ENCODE results near the gene KRT6C.

The KRT6C gene

DNA sequence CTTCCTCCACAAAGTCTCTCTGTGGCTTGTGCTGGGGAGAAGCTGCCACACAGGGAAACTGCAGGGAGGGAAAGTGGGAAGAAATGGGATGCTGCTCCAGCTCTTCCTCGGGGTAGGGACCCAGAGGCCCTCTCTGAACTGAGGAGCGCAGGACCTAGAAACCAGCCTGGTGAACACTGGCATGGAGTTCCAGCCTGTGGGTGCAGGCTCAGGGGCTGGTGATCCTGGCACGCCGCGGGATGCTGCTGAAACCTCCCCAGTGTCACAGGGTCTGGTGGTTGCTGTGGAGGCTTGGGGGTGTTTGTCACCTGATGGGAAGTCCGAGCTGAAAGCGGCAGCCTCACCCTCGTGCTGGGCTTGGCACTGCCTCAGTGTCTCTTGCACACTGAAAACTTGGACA is 34.2 kb downstream of the KRT6C start:
- 80% methylated on average over 8 of the region's 8 CpGs for WGBS
- H3K27me3 ChIP-seq (ENCODE audit: insufficient read depth, low read length): no peaks in the 10 kb centered on the region
- peaks cover 24% of the 10 kb centered on the region for H3K4me1 ChIP-seq (ENCODE audit: insufficient read depth, low read length)

GRCh38 chr12:52438305-52439301 is 35.0 kb downstream of the KRT6C start:
- no peak overlapping the region for H3K4me3 ChIP-seq (ENCODE audit: low read length)
- H3K9me3 ChIP-seq (ENCODE audit: insufficient read depth, low read depth, low read length): no peaks in the 10 kb centered on the region
- H3K9ac ChIP-seq (ENCODE audit: low read depth, low read length): no peak overlapping the region
- H3K27ac ChIP-seq (ENCODE audit: low read depth, low read length): no peak overlapping the region
- peaks cover 24% of the 10 kb centered on the region for H3K4me1 ChIP-seq (ENCODE audit: insufficient read depth, low read length)
- H3K27me3 ChIP-seq (ENCODE audit: insufficient read depth, low read length): no peaks in the 10 kb centered on the region
- H3K36me3 ChIP-seq (ENCODE audit: insufficient read depth, low read length): no peaks in the 10 kb centered on the region
- WGBS: 94% methylated on average over 8 of the region's 8 CpGs

More for the DNA sequence above, 34.2 kb downstream of the KRT6C start:
- Histone ChIP-seq H3K27ac (ENCODE audit: low read depth, low read length) (no peak overlapping the region), H3K36me3 (ENCODE audit: insufficient read depth, low read length) (no peaks in the 10 kb centered on the region), H3K4me3 (ENCODE audit: low read length) (no peak overlapping the region), H3K9ac (ENCODE audit: low read depth, low read length) (no peak overlapping the region), H3K9me3 (ENCODE audit: insufficient read depth, low read depth, low read length) (no peaks in the 10 kb centered on the region)

- H3K27me3 ChIP-seq (ENCODE audit: insufficient read depth, low read length): no peaks in the 10 kb centered on the region
- H3K9me3 ChIP-seq (ENCODE audit: insufficient read depth, low read depth, low read length): no peaks in the 10 kb centered on the region
- no peak overlapping the region for H3K4me3 ChIP-seq (ENCODE audit: low read length)
- WGBS: 84% methylated on average over 9 of the region's 9 CpGs
- no peak overlapping the region for H3K27ac ChIP-seq (ENCODE audit: low read depth, low read length)
- peaks cover 17% of the 10 kb centered on the region for H3K4me1 ChIP-seq (ENCODE audit: insufficient read depth, low read length)
- no peaks in the 10 kb centered on the region for H3K36me3 ChIP-seq (ENCODE audit: insufficient read depth, low read length)
- H3K9ac ChIP-seq (ENCODE audit: low read depth, low read length): no peak overlapping the region
Observed at GRCh38 chr12:52437508-52437907, 36.1 kb downstream of the KRT6C start.

DNA sequence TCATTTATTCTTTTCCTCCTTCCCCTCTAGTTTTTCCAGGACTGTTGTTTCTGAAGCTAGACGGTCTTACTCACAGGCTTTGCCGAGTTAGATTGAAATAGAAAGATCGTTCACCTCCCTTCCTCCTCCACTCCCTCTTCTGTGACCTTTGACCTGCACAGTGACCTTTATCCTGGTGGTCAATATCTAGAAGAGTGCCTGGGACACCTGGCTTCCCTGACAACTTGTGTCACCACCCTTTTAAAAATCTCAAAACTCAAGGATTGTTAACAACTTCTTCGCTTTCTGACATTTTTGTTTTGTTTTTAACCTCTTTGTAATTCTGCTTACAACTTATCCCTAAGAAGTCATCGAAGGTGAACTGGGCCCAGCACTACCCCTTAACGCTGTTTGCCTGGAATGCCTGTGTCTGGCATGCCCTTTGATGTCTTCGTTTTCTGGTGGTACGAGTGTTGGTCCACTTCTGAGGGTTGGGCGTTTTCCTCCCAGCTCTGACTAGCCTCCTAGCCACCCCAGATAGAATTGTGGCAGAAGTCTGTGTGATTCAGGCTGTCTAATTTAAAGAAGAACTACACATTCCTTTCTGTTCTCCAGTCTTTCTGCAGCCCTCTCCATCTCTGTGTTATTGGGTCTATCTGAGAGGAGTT is 36.7 kb downstream of the KRT6C start:
- H3K27ac ChIP-seq (ENCODE audit: low read depth, low read length): no peak overlapping the region
- H3K9me3 ChIP-seq (ENCODE audit: insufficient read depth, low read depth, low read length): no peaks in the 10 kb centered on the region

GRCh38 chr12:52436000-52436827 is 37.4 kb downstream of the KRT6C start:
- 85% methylated on average over 9 of the region's 9 CpGs for WGBS
- no peak overlapping the region for H3K9ac ChIP-seq (ENCODE audit: low read depth, low read length)
- H3K9me3 ChIP-seq (ENCODE audit: insufficient read depth, low read depth, low read length): no peaks in the 10 kb centered on the region
- no peaks in the 10 kb centered on the region for H3K36me3 ChIP-seq (ENCODE audit: insufficient read depth, low read length)
- H3K27ac ChIP-seq (ENCODE audit: low read depth, low read length): no peak overlapping the region
- no peak overlapping the region for H3K4me3 ChIP-seq (ENCODE audit: low read length)
- H3K27me3 ChIP-seq (ENCODE audit: insufficient read depth, low read length): peaks cover 3% of the 10 kb centered on the region; the same call in 1 of the 2 replicates
- H3K4me1 ChIP-seq (ENCODE audit: insufficient read depth, low read length): peaks cover 4% of the 10 kb centered on the region; the same call in 1 of the 2 replicates

More for the DNA sequence above, 36.7 kb downstream of the KRT6C start:
- Histone ChIP-seq H3K4me1 (ENCODE audit: insufficient read depth, low read length) (peaks cover 11% of the 10 kb centered on the region; the same call in 1 of the 2 replicates), H3K4me3 (ENCODE audit: low read length) (no peak overlapping the region), H3K27me3 (ENCODE audit: insufficient read depth, low read length) (no peaks in the 10 kb centered on the region), H3K36me3 (ENCODE audit: insufficient read depth, low read length) (no peaks in the 10 kb centered on the region), H3K9ac (ENCODE audit: low read depth, low read length) (no peak overlapping the region)
- 88% methylated on average over 9 of the region's 9 CpGs for WGBS

- no peak overlapping the region for H3K27ac ChIP-seq (ENCODE audit: low read depth, low read length)
- no peaks in the 10 kb centered on the region for H3K9me3 ChIP-seq (ENCODE audit: insufficient read depth, low read depth, low read length)
- WGBS: 96% methylated on average over 6 of the region's 6 CpGs
- H3K4me3 ChIP-seq (ENCODE audit: low read length): no peak overlapping the region
- no peak overlapping the region for H3K9ac ChIP-seq (ENCODE audit: low read depth, low read length)
- H3K27me3 ChIP-seq (ENCODE audit: insufficient read depth, low read length): peaks cover 5% of the 10 kb centered on the region; the same call in 1 of the 2 replicates
- H3K4me1 ChIP-seq (ENCODE audit: insufficient read depth, low read length): no peaks in the 10 kb centered on the region; the same call in 1 of the 2 replicates
- H3K36me3 ChIP-seq (ENCODE audit: insufficient read depth, low read length): no peaks in the 10 kb centered on the region
Observed at GRCh38 chr12:52435659-52435999, 38.0 kb downstream of the KRT6C start.

DNA sequence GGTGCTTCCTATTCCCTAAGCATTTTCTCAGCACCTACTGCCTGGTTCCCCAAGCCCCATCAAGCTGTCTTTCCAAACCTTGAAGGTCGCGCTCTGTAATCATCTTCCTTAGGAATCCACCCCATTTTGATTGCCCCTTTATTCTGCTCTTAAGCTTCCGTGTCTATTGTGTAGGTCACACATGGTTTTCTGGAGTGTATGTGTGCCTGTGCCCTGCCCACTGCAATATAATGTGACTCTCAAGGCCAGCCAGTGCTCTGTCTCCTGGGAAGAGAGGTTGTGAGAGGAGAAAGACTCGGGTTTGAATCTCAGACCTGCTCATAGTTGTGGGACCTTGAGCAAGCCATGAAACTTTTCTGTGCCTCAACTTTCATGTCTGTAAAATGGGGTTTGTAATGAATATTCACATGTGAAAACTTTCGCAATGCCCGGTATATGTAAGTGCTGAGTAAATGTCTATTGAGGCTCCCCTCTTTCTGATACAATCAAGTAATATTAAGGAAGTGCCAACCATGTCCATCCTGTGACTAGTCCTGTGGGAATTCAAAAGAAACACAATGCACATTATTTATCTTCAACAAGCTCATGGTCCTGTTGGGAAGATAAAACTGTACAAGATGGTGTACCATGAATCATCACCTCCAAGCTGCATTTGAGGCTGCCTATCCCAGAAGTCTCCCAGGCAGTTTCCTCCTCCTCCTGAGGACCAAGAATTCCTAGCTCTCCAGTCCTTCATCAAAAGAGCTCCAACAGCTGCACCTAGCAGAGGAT is 38.7 kb downstream of the KRT6C start:
- Histone ChIP-seq H3K9ac (ENCODE audit: low read depth, low read length) (no peak overlapping the region), H3K4me1 (ENCODE audit: insufficient read depth, low read length) (no peaks in the 10 kb centered on the region), H3K27ac (ENCODE audit: low read depth, low read length) (no peak overlapping the region), H3K9me3 (ENCODE audit: insufficient read depth, low read depth, low read length) (no peaks in the 10 kb centered on the region), H3K36me3 (ENCODE audit: insufficient read depth, low read length) (no peaks in the 10 kb centered on the region), H3K27me3 (ENCODE audit: insufficient read depth, low read length) (peaks cover 5% of the 10 kb centered on the region; the same call in 1 of the 2 replicates), H3K4me3 (ENCODE audit: low read length) (no peak overlapping the region)
- WGBS: 96% methylated on average over 6 of the region's 6 CpGs

- no peaks in the 10 kb centered on the region for H3K4me1 ChIP-seq (ENCODE audit: insufficient read depth, low read length)
- peaks cover 5% of the 10 kb centered on the region; the same call in 1 of the 2 replicates for H3K27me3 ChIP-seq (ENCODE audit: insufficient read depth, low read length)
- no peak within 1 kb of the TSS for H3K9ac ChIP-seq (ENCODE audit: low read depth, low read length)
- H3K27ac ChIP-seq (ENCODE audit: low read depth, low read length): no peak within 1 kb of the TSS
- H3K4me3 ChIP-seq (ENCODE audit: low read length): no peak within 1 kb of the TSS
- WGBS: 90% methylated on average over 20 of the region's 20 CpGs
- no peaks in the 10 kb centered on the region for H3K9me3 ChIP-seq (ENCODE audit: insufficient read depth, low read depth, low read length)
- H3K36me3 ChIP-seq (ENCODE audit: insufficient read depth, low read length): no peaks in the 10 kb centered on the region
Observed at GRCh38 chr12:52434081-52434733, 39.4 kb downstream of the KRT6C start, which contains the start of gene KRT75. Gene KRT75, minus strand, starts transcription at chr12:52434371. Its CDS starts 67 bp downstream, at chr12:52434304.

GRCh38 chr12:52433501-52434080 is 40.0 kb downstream of the KRT6C start:
- H3K4me1 ChIP-seq (ENCODE audit: insufficient read depth, low read length): no peaks in the 10 kb centered on the region
- no peak overlapping the region for H3K9ac ChIP-seq (ENCODE audit: low read depth, low read length)
- no peaks in the 10 kb centered on the region for H3K36me3 ChIP-seq (ENCODE audit: insufficient read depth, low read length)
- no peak overlapping the region for H3K4me3 ChIP-seq (ENCODE audit: low read length)
- WGBS: 94% methylated on average over 12 of the region's 12 CpGs
- no peaks in the 10 kb centered on the region for H3K9me3 ChIP-seq (ENCODE audit: insufficient read depth, low read depth, low read length)
- H3K27me3 ChIP-seq (ENCODE audit: insufficient read depth, low read length): peaks cover 5% of the 10 kb centered on the region; the same call in 1 of the 2 replicates
- H3K27ac ChIP-seq (ENCODE audit: low read depth, low read length): no peak overlapping the region
